B cell (primary cell): ENCODE data around the gene TP53I3. TPM values are rescaled to one million over a fixed set of nuclear protein-coding genes. Genes with fewer than 3 reads are reported as not detected.

Experiments used
- ATAC-seq: fragments of 200-7000 bp; cut with Tn5 transposase; one replicate; pipeline ENCODE4 v1.10.0; 2021; ENCODE audit warnings: low read depth, mild to moderate bottlenecking, moderate number of reproducible peaks, moderate library complexity
- CTCF ChIA-PET: fragments of 350-600 bp; sonication (Branson Sonifier 250); formaldehyde crosslinking; loops from one replicate; lab custom pipeline; 2021; ENCODE audit warnings: antibody characterized with exemption, inconsistent platforms; lab: Charles Lee
- POLR2A ChIA-PET: fragments of 350-600 bp; sonication (Branson Sonifier 250); formaldehyde crosslinking; loops from one replicate; lab custom pipeline; 2021; ENCODE audit warnings: antibody characterized with exemption; lab: Charles Lee
- DNase-seq: peaks from one replicate; pipeline ENCODE4 v3.0.0; 2013
- H2AFZ ChIP-seq: 2 replicates; pipeline ENCODE4 v1.6.1; 2012; ENCODE audit warnings: mild to moderate bottlenecking, low read depth, low read length; ENCODE audit not compliant: insufficient read depth, poor library complexity, severe bottlenecking
- H3K27ac ChIP-seq, 2 donors: 1 replicate in 1 of 2; 2 replicates in 1 of 2; pipeline ENCODE4 v1.5.1; 2012 to 2013; ENCODE audit warnings: low read length in 2 of 2, mild to moderate bottlenecking in 2 of 2, moderate library complexity in 1 of 2
- H3K27me3 ChIP-seq, 4 experiments: fragments of 200-600 bp in 1 of 4; sonication (generic) in 1 of 4; replicated peaks in 1 of 4; 1 replicate in 2 of 4; 2 replicates in 2 of 4; pipeline versions ENCODE4 v1.6.1 to v1.7.0; 2013 to 2016; ENCODE audit warnings: low read length in 3 of 4, mild to moderate bottlenecking in 2 of 4, mixed read lengths in 1 of 4, moderate library complexity in 1 of 4; ENCODE audit not compliant: insufficient read depth in 4 of 4, control insufficient read depth in 3 of 4; ENCODE audit errors: control extremely low read depth in 1 of 4
- H3K36me3 ChIP-seq, 2 experiments: replicated peaks in 1 of 2; 1 replicate in 1 of 2; 2 replicates in 1 of 2; pipeline versions ENCODE4 v1.6.1 to v1.7.1; 2013; ENCODE audit warnings: low read length in 1 of 2; ENCODE audit not compliant: insufficient read depth in 2 of 2, control insufficient read depth in 1 of 2; ENCODE audit errors: control extremely low read depth in 1 of 2, extremely low read depth in 1 of 2
- H3K4me1 ChIP-seq, 2 donors: fragments of 200-600 bp in 1 of 2; sonication (generic) in 1 of 2; 1 replicate in 1 of 2; 2 replicates in 1 of 2; pipeline versions ENCODE4 v1.5.1 to v1.6.1; 2013 to 2017; ENCODE audit warnings: low read length in 2 of 2; ENCODE audit not compliant: control insufficient read depth in 2 of 2, insufficient read depth in 2 of 2
- H3K4me2 ChIP-seq: replicated peaks from 2 replicates; pipeline ENCODE3; 2012; ENCODE audit warnings: mild to moderate bottlenecking, low read depth, low read length; ENCODE audit not compliant: poor library complexity, severe bottlenecking
- H3K4me3 ChIP-seq, 5 experiments: fragments of 200-600 bp in 1 of 5; sonication (generic) in 1 of 5; 1 replicate in 3 of 5; 2 replicates in 2 of 5; pipeline versions ENCODE4 v1.5.1 to v1.7.0; 2011 to 2016; ENCODE audit warnings: low read length in 4 of 5, mild to moderate bottlenecking in 4 of 5, low read depth in 2 of 5, control low read depth in 1 of 5, moderate library complexity in 1 of 5; ENCODE audit not compliant: insufficient read depth in 1 of 5; ENCODE audit errors: control extremely low read depth in 1 of 5, extremely low read depth in 1 of 5
- H3K79me2 ChIP-seq: fragments of 200-600 bp; sonication (generic); one replicate; pipeline ENCODE4 v1.6.0; 2016; ENCODE audit warnings: low read length; ENCODE audit not compliant: control insufficient read depth, insufficient read depth
- H3K9ac ChIP-seq: fragments of 200-600 bp; sonication (generic); 2 replicates; pipeline ENCODE4 v1.6.1; 2017; ENCODE audit warnings: mild to moderate bottlenecking, low read length, moderate library complexity
- H3K9me3 ChIP-seq, 3 donors: one replicate each; pipeline versions ENCODE4 v1.6.1 to v1.7.1; 2013; ENCODE audit warnings: low read length in 2 of 3; ENCODE audit not compliant: control insufficient read depth in 2 of 3, insufficient read depth in 1 of 3; ENCODE audit errors: control extremely low read depth in 1 of 3
- H4K20me1 ChIP-seq: 2 replicates; pipeline ENCODE4 v1.6.0; 2012; ENCODE audit warnings: mild to moderate bottlenecking, low read length; ENCODE audit not compliant: insufficient read depth, control insufficient read depth, poor library complexity, severe bottlenecking
- H3K27ac Mint-ChIP-seq: one replicate; pipeline ENCODE4 v1.8.0; 2021; ENCODE audit warnings: mixed read lengths
- H3K27me3 Mint-ChIP-seq: one replicate; pipeline ENCODE4 v1.8.0; 2021; ENCODE audit warnings: mixed read lengths
- H3K4me1 Mint-ChIP-seq: one replicate; pipeline ENCODE4 v1.8.0; 2021; ENCODE audit warnings: mixed read lengths
- H3K4me3 Mint-ChIP-seq: one replicate; pipeline ENCODE4 v1.8.0; 2021; ENCODE audit warnings: mixed read lengths
- H3K9me3 Mint-ChIP-seq: one replicate; pipeline ENCODE4 v1.8.0; 2022; ENCODE audit warnings: mixed read lengths; ENCODE audit not compliant: insufficient read depth
- EZH2 ChIP-seq: IDR thresholded peaks from 2 replicates; pipeline ENCODE4 v1.6.1; 2012; ENCODE audit warnings: borderline replicate concordance, low read depth, mild to moderate bottlenecking, moderate library complexity, low read length; ENCODE audit not compliant: insufficient read depth, poor library complexity, severe bottlenecking
- WGBS: methylation state at CpG from one replicate; pipeline ENCODE4 v1.1.5; 2013; ENCODE audit warnings: missing lambda C conversion rate; ENCODE audit not compliant: insufficient coverage; 5-methylcytosine and 5-hydroxymethylcytosine counted together
- intact Hi-C: fragments of 100-400 bp; cut with micrococcal nuclease; formaldehyde crosslinking; loops from one replicate; pipeline ENCODE4 v1.10.0; 2022
- polyA plus RNA-seq: library from polyadenylated mRNA; depleted of rRNA; stranded (reverse); fragments of >200 nt; gene quantifications from 2 replicates; pipeline ENCODE4 v1.2.3, GENCODE V29; 2012
- total RNA-seq, 2 donors: library from RNA; stranded (reverse); fragments of 120-200 nt in 1 of 2; gene quantifications; 1 replicate in 1 of 2; 2 replicates in 1 of 2; pipeline versions ENCODE4 v1.2.3 to v1.2.4, GENCODE V29; 2013 to 2022
- TF ChIP-seq, protein P1 (sequence below): fragments of 200-600 bp; IDR thresholded peaks from one replicate; pipeline ENCODE4 v1.8.0; 2022; ENCODE audit warnings: antibody characterized with exemption, mild to moderate bottlenecking

Gene TP53I3
- total and polyA plus RNA-seq, 2 donors (not counting 1 experiment from before 2014, with no cell fraction given), result 3.9 to 7.3 TPM

DNA sequence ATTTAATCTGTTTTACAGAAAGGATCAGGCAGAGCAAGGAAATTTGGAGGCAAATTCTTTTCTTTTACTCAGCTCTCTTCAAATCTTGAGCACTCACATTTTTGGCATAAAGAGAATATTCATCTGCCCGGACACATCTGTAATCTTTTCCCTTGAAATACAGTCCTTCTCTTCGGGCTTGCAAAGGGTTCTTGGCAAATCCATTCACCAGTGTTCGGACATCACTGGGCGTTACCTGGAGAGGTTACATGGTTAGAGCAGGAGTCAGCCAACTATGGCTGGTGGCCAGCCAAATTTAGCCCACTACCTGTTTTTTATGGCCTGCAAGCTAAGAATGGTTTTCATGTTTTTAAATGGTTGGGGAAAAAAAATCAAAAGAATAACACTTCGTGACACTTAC is 36.4 kb upstream of the TP53I3 start:
- H3K27ac ChIP-seq, result no peak overlapping the region
- H2AFZ ChIP-seq, result no peak overlapping the region
- ChIA-PET CTCF (interaction anchor here (1.4 kb wide), 1 partner anchor 38 kb away, joined by 3 read pairs; no protein-coding TSS in a partner anchor), POLR2A (no interaction called here)
- H3K36me3 ChIP-seq, result no peaks in the 10 kb centered on the region
- peaks cover 5 to 18% of the 10 kb centered on the region in 2 donors for H3K4me1 ChIP-seq
- Mint-ChIP-seq H3K27ac (no peak overlapping the region), H3K4me1 (peaks cover 20% of the 10 kb centered on the region), H3K4me3 (no peak overlapping the region), H3K27me3 (no peaks in the 10 kb centered on the region), H3K9me3 (no peaks in the 10 kb centered on the region)
- H3K4me3 ChIP-seq, result no peak overlapping the region
- no peak overlapping the region for H3K4me2 ChIP-seq
- no peak for DNase-seq
- no peaks in the 10 kb centered on the region for H3K27me3 ChIP-seq
- 100% methylated on average over 2 of the region's 5 CpGs for WGBS
- no peak for ATAC-seq
- H3K9ac ChIP-seq, result no peak overlapping the region
- no peaks in the 10 kb centered on the region for H3K9me3 ChIP-seq
- intact Hi-C loops, result no loop called here
- H3K79me2 ChIP-seq, result no peaks in the 10 kb centered on the region
- H4K20me1 ChIP-seq, result no peaks in the 10 kb centered on the region
- TF ChIP-seq, protein P1, sequence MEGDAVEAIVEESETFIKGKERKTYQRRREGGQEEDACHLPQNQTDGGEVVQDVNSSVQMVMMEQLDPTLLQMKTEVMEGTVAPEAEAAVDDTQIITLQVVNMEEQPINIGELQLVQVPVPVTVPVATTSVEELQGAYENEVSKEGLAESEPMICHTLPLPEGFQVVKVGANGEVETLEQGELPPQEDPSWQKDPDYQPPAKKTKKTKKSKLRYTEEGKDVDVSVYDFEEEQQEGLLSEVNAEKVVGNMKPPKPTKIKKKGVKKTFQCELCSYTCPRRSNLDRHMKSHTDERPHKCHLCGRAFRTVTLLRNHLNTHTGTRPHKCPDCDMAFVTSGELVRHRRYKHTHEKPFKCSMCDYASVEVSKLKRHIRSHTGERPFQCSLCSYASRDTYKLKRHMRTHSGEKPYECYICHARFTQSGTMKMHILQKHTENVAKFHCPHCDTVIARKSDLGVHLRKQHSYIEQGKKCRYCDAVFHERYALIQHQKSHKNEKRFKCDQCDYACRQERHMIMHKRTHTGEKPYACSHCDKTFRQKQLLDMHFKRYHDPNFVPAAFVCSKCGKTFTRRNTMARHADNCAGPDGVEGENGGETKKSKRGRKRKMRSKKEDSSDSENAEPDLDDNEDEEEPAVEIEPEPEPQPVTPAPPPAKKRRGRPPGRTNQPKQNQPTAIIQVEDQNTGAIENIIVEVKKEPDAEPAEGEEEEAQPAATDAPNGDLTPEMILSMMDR, result no peak
- no peak for TF ChIP-seq EZH2

GRCh38 chr2:24117902-24118301 is 33.3 kb upstream of the TP53I3 start:
- H3K4me1 ChIP-seq, result peaks cover 0 to 8% of the 10 kb centered on the region in 2 donors
- no peaks in the 10 kb centered on the region for H4K20me1 ChIP-seq
- H3K27me3 Mint-ChIP-seq, result no peaks in the 10 kb centered on the region
- CTCF ChIA-PET, result no interaction called here
- peaks cover 5% of the 10 kb centered on the region for H3K4me1 Mint-ChIP-seq
- ATAC-seq (no peak), DNase-seq (no peak)
- no peak overlapping the region for H2AFZ ChIP-seq
- H3K27me3 ChIP-seq, result no peaks in the 10 kb centered on the region
- H3K4me3 Mint-ChIP-seq, result no peak overlapping the region
- H3K4me2 ChIP-seq, result no peak overlapping the region
- no peak overlapping the region for H3K27ac ChIP-seq
- POLR2A ChIA-PET, result interaction anchor here (0.9 kb wide), 1 partner anchor 13 kb away, joined by 3 read pairs; no protein-coding TSS in a partner anchor
- H3K79me2 ChIP-seq, result no peaks in the 10 kb centered on the region
- no peak for TF ChIP-seq EZH2
- TF ChIP-seq, protein P1, result no peak
- H3K36me3 ChIP-seq, result peaks cover 0 to 2% of the 10 kb centered on the region in 2 experiments
- H3K9me3 ChIP-seq, result no peaks in the 10 kb centered on the region
- intact Hi-C loops, result no loop called here
- WGBS, result no CpG with 5 or more reads among the region's 1 CpG
- no peak overlapping the region for H3K4me3 ChIP-seq
- H3K9me3 Mint-ChIP-seq, result no peaks in the 10 kb centered on the region
- H3K27ac Mint-ChIP-seq, result no peak overlapping the region
- H3K9ac ChIP-seq, result no peak overlapping the region
